ENCODE data around the gene MRPL52.

Gene MRPL52

DNA sequence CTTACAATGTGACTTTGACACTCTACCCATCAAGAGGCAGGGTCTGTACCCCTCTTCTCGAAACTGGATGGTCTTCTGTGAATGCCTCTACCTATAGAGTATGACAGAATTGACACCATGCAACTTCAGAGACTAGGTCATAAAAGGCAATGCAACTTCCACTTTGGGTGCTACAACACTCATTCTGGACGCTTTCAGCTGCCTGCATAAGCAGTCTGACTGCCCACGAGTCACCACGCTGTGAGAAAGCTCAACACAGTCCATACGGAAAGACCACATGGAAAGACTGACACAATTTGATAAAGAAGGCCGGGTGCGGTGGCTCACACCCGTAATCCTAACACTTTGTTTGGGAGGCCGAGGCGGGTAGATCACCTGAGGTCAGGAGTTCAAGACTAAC is 29.3 kb upstream of the MRPL52 start:
- H3K79me2 ChIP-seq (ENCODE audit: insufficient read depth, low read length) = no peaks in the 10 kb centered on the region

GRCh38 chr14:22801716-22802115 is 28.0 kb upstream of the MRPL52 start:
- H2AFZ ChIP-seq (ENCODE audit: low read depth, low read length) = no peak overlapping the region
- no peak for TF ChIP-seq EZH2 (IDR thresholded peaks at IDR 0.05; ENCODE audit: borderline replicate concordance, low read depth, low read length, severe bottlenecking)
- no peak for TF ChIP-seq CTCF (IDR thresholded peaks at IDR 0.05; ENCODE audit: borderline replicate concordance, extremely low read depth, low read length, poor library complexity, severe bottlenecking)
- no peaks in the 10 kb centered on the region for H3K4me1 ChIP-seq (ENCODE audit: insufficient read depth, low read length)
- H3K27me3 ChIP-seq (ENCODE audit: insufficient read depth, low read length, poor library complexity) = peaks cover 12% of the 10 kb centered on the region
- no peak overlapping the region for H3K4me3 ChIP-seq (ENCODE audit: low read depth in 1 of 2, low read length in 2 of 2)
- no peaks in the 10 kb centered on the region for H3K79me2 ChIP-seq (ENCODE audit: insufficient read depth, low read length)
- H3K27ac ChIP-seq (ENCODE audit: low read length) = no peak overlapping the region
- no peak overlapping the region for H3K9ac ChIP-seq (ENCODE audit: low read depth, low read length)
- DNase-seq = no peak
- H3K4me2 ChIP-seq (ENCODE audit: insufficient read depth, low read length) = no peak overlapping the region
- ATAC-seq (ENCODE audit: insufficient read depth, low read depth) = no peak
- H3K36me3 ChIP-seq (ENCODE audit: insufficient read depth, low read length) = no peaks in the 10 kb centered on the region
- no peaks in the 10 kb centered on the region for H3K9me3 ChIP-seq (ENCODE audit: insufficient read depth, low read length, severe bottlenecking)
- H4K20me1 ChIP-seq (ENCODE audit: insufficient read depth, low read length) = no peaks in the 10 kb centered on the region

More for the DNA sequence above, 29.3 kb upstream of the MRPL52 start:
- DNase-seq (no peak), ATAC-seq (ENCODE audit: insufficient read depth, low read depth) (no peak)
- H3K4me2 ChIP-seq (ENCODE audit: insufficient read depth, low read length) = no peak overlapping the region
- TF ChIP-seq CTCF (IDR thresholded peaks at IDR 0.05; ENCODE audit: borderline replicate concordance, extremely low read depth, low read length, poor library complexity, severe bottlenecking) (no peak), EZH2 (IDR thresholded peaks at IDR 0.05; ENCODE audit: borderline replicate concordance, low read depth, low read length, severe bottlenecking) (no peak)
- no peaks in the 10 kb centered on the region for H3K4me1 ChIP-seq (ENCODE audit: insufficient read depth, low read length)
- H4K20me1 ChIP-seq (ENCODE audit: insufficient read depth, low read length) = no peaks in the 10 kb centered on the region
- H3K27ac ChIP-seq (ENCODE audit: low read length) = no peak overlapping the region
- no peaks in the 10 kb centered on the region for H3K36me3 ChIP-seq (ENCODE audit: insufficient read depth, low read length)
- H3K9ac ChIP-seq (ENCODE audit: low read depth, low read length) = no peak overlapping the region
- H3K27me3 ChIP-seq (ENCODE audit: insufficient read depth, low read length, poor library complexity) = peaks cover 12% of the 10 kb centered on the region
- H3K9me3 ChIP-seq (ENCODE audit: insufficient read depth, low read length, severe bottlenecking) = no peaks in the 10 kb centered on the region
- no peak overlapping the region for H2AFZ ChIP-seq (ENCODE audit: low read depth, low read length)
- H3K4me3 ChIP-seq (ENCODE audit: low read depth in 1 of 2, low read length in 2 of 2) = no peak overlapping the region

- Histone ChIP-seq H3K79me2 (ENCODE audit: insufficient read depth, low read length) (no peaks in the 10 kb centered on the region), H3K9ac (ENCODE audit: low read depth, low read length) (no peak overlapping the region), H4K20me1 (ENCODE audit: insufficient read depth, low read length) (no peaks in the 10 kb centered on the region), H3K27ac (ENCODE audit: low read length) (no peak overlapping the region), H3K36me3 (ENCODE audit: insufficient read depth, low read length) (no peaks in the 10 kb centered on the region), H3K9me3 (ENCODE audit: insufficient read depth, low read length, severe bottlenecking) (no peaks in the 10 kb centered on the region), H3K4me3 (ENCODE audit: low read depth in 1 of 2, low read length in 2 of 2) (no peak overlapping the region), H3K27me3 (ENCODE audit: insufficient read depth, low read length, poor library complexity) (peaks cover 12% of the 10 kb centered on the region), H2AFZ (ENCODE audit: low read depth, low read length) (no peak overlapping the region), H3K4me2 (ENCODE audit: insufficient read depth, low read length) (no peak overlapping the region), H3K4me1 (ENCODE audit: insufficient read depth, low read length) (no peaks in the 10 kb centered on the region)
- DNase-seq (no peak), ATAC-seq (ENCODE audit: insufficient read depth, low read depth) (no peak)
- TF ChIP-seq EZH2 (IDR thresholded peaks at IDR 0.05; ENCODE audit: borderline replicate concordance, low read depth, low read length, severe bottlenecking) = no peak
- TF ChIP-seq CTCF (IDR thresholded peaks at IDR 0.05; ENCODE audit: borderline replicate concordance, extremely low read depth, low read length, poor library complexity, severe bottlenecking) = no peak
Measured at GRCh38 chr14:22802860-22803686, 26.6 kb upstream of the MRPL52 start.
